Right kidney (tissue), 9 donors: ENCODE data around the gene MKKS.

Experiments used
- DNase-seq: peaks from one replicate; pipeline ENCODE4 v3.0.0-alpha.2; 2016
- long read RNA-seq, 8 donors: transcript quantifications; one replicate each; lab custom pipeline, GENCODE V29; 2026

MKKS gene
- long read RNA-seq, donor 1, full-length matches to known transcripts = 13 of 70 reads
- long read RNA-seq, donor 1, partial matches to known transcripts = 57 of 70 reads
- long read RNA-seq, donor 1, other reads (novel, unspliced or antisense) = 0 of 70 reads
- long read RNA-seq, donor 2, full-length matches to known transcripts = 10 of 44 reads
- long read RNA-seq, donor 2, partial matches to known transcripts = 34 of 44 reads
- long read RNA-seq, donor 2, other reads (novel, unspliced or antisense) = 0 of 44 reads
- long read RNA-seq, donor 3, full-length matches to known transcripts = 1 of 14 reads
- long read RNA-seq, donor 3, partial matches to known transcripts = 13 of 14 reads
- long read RNA-seq, donor 3, other reads (novel, unspliced or antisense) = 0 of 14 reads
- long read RNA-seq, donor 4, full-length matches to known transcripts = 7 of 26 reads
- long read RNA-seq, donor 4, partial matches to known transcripts = 19 of 26 reads
- long read RNA-seq, donor 4, other reads (novel, unspliced or antisense) = 0 of 26 reads
- long read RNA-seq, donor 5, full-length matches to known transcripts = 12 of 73 reads
- long read RNA-seq, donor 5, partial matches to known transcripts = 61 of 73 reads
- long read RNA-seq, donor 5, other reads (novel, unspliced or antisense) = 0 of 73 reads
- long read RNA-seq, donor 6, full-length matches to known transcripts = 12 of 65 reads
- long read RNA-seq, donor 6, partial matches to known transcripts = 53 of 65 reads
- long read RNA-seq, donor 6, other reads (novel, unspliced or antisense) = 0 of 65 reads
- long read RNA-seq, donor 7, full-length matches to known transcripts = 11 of 62 reads
- long read RNA-seq, donor 7, partial matches to known transcripts = 51 of 62 reads
- long read RNA-seq, donor 7, other reads (novel, unspliced or antisense) = 0 of 62 reads
- long read RNA-seq, donor 8, full-length matches to known transcripts = 13 of 48 reads
- long read RNA-seq, donor 8, partial matches to known transcripts = 35 of 48 reads
- long read RNA-seq, donor 8, other reads (novel, unspliced or antisense) = 0 of 48 reads

- peak; percentile 99 for DNase-seq
Observed at GRCh38 chr20:10433623-10434466, at the start of gene MKKS. TSS of gene MKKS (minus strand) at chr20:10434222. CDS start at chr20:10413514, 20,708 bp downstream.

GRCh38 chr20:10483691-10484090, 49.7 kb upstream of the MKKS start:
- DNase-seq = no peak

GRCh38 chr20:10481676-10482075, 47.7 kb upstream of the MKKS start:
- DNase-seq = no peak

GRCh38 chr20:10478930-10479329, 44.9 kb upstream of the MKKS start:
- DNase-seq = no peak

- no peak for DNase-seq
Observed at GRCh38 chr20:10478205-10478604, 44.2 kb upstream of the MKKS start.

GRCh38 chr20:10476319-10476724, 42.3 kb upstream of the MKKS start:
- DNase-seq = no peak

GRCh38 chr20:10475225-10475624, 41.2 kb upstream of the MKKS start:
- DNase-seq = no peak

- no peak for DNase-seq
Observed at GRCh38 chr20:10474606-10475184, 40.7 kb upstream of the MKKS start.

- DNase-seq = no peak
Observed at GRCh38 chr20:10472871-10473270, 38.8 kb upstream of the MKKS start.

GRCh38 chr20:10470276-10470675, 36.3 kb upstream of the MKKS start:
- DNase-seq = no peak

GRCh38 chr20:10469599-10469998, 35.6 kb upstream of the MKKS start:
- DNase-seq = peak; percentile 9

GRCh38 chr20:10469056-10469455, 35.0 kb upstream of the MKKS start:
- no peak for DNase-seq

- no peak for DNase-seq
Observed at GRCh38 chr20:10468340-10468845, 34.4 kb upstream of the MKKS start.

GRCh38 chr20:10467681-10468339, 33.8 kb upstream of the MKKS start:
- DNase-seq = no peak

GRCh38 chr20:10466855-10467254, 32.8 kb upstream of the MKKS start:
- DNase-seq = no peak

- peak; percentile 5 for DNase-seq
Observed at GRCh38 chr20:10466325-10466724, 32.3 kb upstream of the MKKS start.

- no peak for DNase-seq
Observed at GRCh38 chr20:10465135-10465534, 31.1 kb upstream of the MKKS start.

GRCh38 chr20:10463622-10464021, 29.6 kb upstream of the MKKS start:
- no peak for DNase-seq

GRCh38 chr20:10462516-10462915, 28.5 kb upstream of the MKKS start:
- DNase-seq = no peak

- DNase-seq = no peak
Observed at GRCh38 chr20:10461495-10461894, 27.5 kb upstream of the MKKS start.
